Measurements from ENCODE around the gene FMR1.
A peak's percentile ranks its signal among the peaks of the same experiment; 100 is the strongest.

Gene FMR1

GRCh38 chrX:147911192-147912022, at the start of gene FMR1:
Gene FMR1, plus strand, starts transcription at chrX:147911919. Its CDS starts 261 bp downstream, at chrX:147912180.
- peak; percentile 97 for DNase-seq (ENCODE audit: low spot score)

DNA sequence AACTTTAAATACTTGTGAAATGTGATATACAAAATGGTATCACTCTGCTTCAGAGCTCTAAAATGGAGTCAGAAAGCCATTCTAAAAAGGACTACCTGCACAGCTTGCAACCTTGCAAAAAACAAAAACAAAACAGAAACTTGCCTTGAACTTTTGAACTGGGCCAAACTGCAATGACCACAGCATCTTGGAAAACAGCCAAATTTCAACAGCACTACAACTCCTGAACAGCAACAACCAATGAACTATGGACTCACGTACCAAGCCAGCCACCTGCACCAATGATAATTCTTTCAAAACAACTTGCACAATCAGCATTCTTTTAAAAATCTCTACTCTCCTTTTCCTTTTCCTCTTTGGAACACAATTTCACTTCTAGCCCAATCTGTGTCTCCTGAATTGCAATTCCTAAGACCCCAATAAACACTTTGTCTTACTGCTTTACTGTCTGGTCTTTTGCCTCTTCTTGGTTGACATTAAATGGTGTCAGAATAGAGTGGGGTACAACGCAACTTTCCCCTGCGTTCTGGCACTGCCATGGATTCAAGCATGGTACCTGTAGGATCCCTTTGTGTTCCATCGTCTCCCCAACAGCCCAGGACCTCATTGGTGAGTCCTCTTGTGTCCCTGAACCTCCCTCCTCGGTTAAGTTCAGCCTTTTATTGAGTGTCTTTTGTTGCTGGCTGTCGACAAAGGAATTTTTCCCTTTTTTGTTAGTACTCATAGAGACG, 35.7 kb upstream of the FMR1 start:
- no peak for DNase-seq (ENCODE audit: low spot score)

GRCh38 chrX:147876849-147877646, 34.7 kb upstream of the FMR1 start:
- DNase-seq (ENCODE audit: low spot score), result no peak

DNA sequence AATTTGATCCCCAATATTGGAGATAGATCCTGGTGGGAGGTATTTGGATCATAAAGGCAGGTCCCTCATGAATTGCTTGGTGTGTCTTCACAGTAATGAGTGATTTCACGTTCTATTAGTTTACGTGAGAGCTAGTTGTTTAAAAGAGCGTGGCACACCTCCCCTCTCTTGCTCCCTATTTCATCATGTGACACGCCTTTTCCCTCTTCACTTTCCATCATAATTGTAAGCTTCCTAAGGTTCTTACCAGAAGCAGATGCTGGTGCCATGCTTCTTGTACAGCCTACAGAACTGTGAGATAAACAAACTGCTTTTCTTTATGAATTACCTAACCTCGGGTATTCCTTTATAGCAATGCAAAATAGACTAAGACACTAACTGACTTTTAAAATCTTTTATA, 34.0 kb upstream of the FMR1 start:
- no peak for DNase-seq (ENCODE audit: low spot score)

DNA sequence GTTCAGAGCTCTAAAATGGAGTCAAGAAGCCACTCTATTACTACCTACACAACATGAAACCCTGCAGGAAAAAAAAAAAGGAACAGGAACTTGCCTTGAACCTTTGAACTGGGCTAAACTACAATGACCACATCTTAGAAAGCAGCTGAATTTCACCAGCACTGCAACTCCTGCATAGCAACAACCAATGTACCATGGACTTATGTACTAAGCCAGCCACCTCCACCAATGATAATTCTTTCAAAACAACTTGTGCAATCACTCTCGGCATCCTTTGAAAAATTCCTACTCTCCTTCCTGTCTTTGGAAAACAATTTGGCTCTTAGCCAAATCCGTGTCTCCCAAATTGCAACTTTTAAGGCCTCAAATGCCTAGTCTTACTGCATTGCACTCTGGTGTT, 26.8 kb upstream of the FMR1 start:
- DNase-seq (ENCODE audit: low spot score), result no peak

DNA sequence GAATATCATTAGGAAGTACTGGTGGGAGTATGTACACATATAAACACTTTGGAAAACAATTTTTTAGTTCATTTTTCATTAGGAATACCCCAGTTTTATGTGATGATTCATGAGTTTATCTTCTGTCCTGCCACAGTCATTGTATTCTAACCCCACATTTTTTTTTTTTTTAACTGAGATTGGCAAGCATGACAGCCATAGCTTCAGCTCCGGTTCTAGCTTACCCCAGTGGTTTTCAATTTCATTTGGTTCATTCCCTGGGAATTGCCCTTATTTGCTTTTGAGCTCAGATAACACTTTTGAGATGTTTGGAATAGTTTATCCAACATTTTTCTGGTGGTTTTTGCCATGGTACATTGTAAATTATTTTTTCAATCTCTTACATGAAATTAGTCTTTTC, 21.0 kb upstream of the FMR1 start:
- DNase-seq (ENCODE audit: low spot score), result no peak

GRCh38 chrX:147891896-147892295, 19.8 kb upstream of the FMR1 start:
- peak; percentile 27 for DNase-seq (ENCODE audit: low spot score)

DNA sequence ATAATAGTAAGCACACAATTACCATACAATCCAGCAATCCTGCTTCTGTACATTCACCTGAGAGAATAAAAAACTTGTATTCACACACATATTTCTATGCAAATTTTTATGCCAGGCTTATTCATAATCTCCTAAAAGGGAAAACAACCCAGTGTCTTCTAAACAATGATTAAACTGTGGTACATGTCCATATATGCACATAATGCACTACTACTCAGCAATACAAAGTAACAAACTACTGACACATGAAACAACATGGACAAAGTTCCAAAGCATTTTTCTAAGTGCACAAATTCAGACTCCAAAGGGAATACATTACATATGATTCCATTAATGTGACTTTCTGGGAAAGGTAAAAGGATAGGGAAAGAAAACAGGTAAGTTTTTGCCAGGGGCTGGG, 18.0 kb upstream of the FMR1 start:
- DNase-seq (ENCODE audit: low spot score), result no peak

- no peak for DNase-seq (ENCODE audit: low spot score)
These were observed 17.3 kb upstream of the FMR1 start for GRCh38 chrX:147894366-147894963.

GRCh38 chrX:147897117-147897516, 14.6 kb upstream of the FMR1 start:
- DNase-seq (ENCODE audit: low spot score), result no peak

- no peak for DNase-seq (ENCODE audit: low spot score)
These were observed 12.8 kb upstream of the FMR1 start for GRCh38 chrX:147898951-147899350.

- DNase-seq (ENCODE audit: low spot score), result no peak
These were observed 12.2 kb upstream of the FMR1 start for GRCh38 chrX:147899379-147900114.

DNA sequence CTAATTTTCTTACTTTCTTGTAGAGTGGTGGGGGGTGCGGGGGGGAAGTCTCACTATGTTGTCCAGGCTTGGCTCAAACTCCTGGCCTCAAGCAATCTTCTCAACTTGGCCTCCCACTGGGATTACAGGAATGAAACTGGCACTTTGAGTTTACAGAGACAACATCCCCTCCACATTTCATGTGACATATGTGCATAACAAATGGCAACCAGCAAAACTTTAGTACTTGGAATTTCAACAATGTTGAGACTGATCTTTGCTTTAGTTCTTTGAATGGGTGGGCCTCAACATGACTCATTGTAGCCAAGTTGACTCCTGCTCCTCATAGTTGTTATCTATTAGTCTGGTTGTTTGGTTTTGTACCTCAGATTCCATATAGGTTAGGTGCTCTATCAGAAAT, 11.4 kb upstream of the FMR1 start:
- DNase-seq (ENCODE audit: low spot score), result peak; percentile 4

- DNase-seq (ENCODE audit: low spot score), result no peak
These were observed 10.1 kb upstream of the FMR1 start for GRCh38 chrX:147901461-147902126.

DNA sequence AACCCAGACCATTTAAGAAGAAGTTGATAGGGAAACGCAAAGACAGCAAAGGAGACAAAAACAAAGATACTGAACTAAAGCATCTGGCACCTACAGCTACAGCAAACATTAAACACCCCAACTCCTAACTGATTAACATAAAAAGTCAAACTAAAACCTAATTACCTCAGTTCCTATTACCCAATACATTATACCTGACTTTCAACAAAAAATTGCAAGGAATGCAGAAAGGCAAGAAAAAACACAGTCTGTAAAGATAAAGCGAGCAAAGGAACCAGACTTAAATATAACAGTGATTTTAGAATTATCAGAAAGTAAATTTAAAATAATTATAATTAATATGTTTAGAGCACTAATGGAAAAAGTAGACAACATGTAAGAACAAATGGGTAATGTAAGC, 9.4 kb upstream of the FMR1 start:
- DNase-seq (ENCODE audit: low spot score), result no peak

GRCh38 chrX:147908106-147908505, 3.6 kb upstream of the FMR1 start:
- DNase-seq (ENCODE audit: low spot score), result no peak

DNA sequence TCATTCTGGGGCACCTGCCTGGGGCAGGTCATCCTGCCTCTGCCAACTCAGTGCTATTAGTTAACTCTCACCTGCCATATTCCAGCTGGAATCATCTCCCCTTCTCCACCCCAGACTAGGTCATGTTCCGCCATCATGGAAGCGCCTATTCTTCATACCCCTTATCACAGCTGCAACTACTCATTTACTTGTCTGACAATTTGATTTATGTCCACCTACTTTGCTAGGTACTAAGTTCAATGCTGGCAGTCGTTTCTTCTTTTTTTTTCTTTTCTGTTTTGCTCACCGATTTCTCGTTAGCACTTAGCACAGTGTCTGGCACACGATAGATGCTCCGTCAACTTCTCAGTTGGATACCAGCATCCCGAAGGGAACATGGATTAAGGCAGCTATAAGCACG, 1.1 kb upstream of the FMR1 start:
- DNase-seq (ENCODE audit: low spot score), result no peak

DNA sequence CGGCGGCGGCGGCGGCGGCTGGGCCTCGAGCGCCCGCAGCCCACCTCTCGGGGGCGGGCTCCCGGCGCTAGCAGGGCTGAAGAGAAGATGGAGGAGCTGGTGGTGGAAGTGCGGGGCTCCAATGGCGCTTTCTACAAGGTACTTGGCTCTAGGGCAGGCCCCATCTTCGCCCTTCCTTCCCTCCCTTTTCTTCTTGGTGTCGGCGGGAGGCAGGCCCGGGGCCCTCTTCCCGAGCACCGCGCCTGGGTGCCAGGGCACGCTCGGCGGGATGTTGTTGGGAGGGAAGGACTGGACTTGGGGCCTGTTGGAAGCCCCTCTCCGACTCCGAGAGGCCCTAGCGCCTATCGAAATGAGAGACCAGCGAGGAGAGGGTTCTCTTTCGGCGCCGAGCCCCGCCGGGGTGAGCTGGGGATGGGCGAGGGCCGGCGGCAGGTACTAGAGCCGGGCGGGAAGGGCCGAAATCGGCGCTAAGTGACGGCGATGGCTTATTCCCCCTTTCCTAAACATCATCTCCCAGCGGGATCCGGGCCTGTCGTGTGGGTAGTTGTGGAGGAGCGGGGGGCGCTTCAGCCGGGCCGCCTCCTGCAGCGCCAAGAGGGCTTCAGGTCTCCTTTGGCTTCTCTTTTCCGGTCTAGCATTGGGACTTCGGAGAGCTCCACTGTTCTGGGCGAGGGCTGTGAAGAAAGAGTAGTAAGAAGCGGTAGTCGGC, 528 bp downstream of the FMR1 start:
- peak; percentile 23 for DNase-seq (ENCODE audit: low spot score)

DNA sequence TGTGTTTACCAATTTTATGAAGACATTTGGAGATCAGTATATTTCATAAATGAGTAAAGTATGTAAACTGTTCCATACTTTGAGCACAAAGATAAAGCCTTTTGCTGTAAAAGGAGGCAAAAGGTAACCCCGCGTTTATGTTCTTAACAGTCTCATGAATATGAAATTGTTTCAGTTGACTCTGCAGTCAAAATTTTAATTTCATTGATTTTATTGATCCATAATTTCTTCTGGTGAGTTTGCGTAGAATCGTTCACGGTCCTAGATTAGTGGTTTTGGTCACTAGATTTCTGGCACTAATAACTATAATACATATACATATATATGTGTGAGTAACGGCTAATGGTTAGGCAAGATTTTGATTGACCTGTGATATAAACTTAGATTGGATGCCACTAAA, 1.9 kb downstream of the FMR1 start:
- no peak for DNase-seq (ENCODE audit: low spot score)

DNA sequence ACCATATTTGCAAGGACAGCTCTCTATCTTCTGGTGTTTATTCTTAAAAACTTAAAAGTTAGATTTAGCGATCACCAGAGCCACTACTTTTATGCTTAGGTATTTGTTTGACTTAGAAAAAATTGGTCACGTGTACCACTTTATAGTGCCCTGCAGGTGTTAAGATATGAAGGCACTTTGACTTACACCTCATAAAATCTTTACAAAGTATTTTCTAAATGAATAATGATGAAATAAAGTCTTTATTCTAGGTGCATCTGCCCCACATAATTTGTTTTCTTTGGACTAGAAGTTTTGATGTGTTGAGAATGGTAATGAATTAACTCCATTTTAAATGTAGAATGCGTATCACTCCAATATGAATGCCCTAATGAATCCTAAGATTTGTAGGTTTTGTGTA, 2.9 kb downstream of the FMR1 start:
- no peak for DNase-seq (ENCODE audit: low spot score)

Data from AG08395 (cell line).